ENCODE data around the gene DUSP15.

DNA sequence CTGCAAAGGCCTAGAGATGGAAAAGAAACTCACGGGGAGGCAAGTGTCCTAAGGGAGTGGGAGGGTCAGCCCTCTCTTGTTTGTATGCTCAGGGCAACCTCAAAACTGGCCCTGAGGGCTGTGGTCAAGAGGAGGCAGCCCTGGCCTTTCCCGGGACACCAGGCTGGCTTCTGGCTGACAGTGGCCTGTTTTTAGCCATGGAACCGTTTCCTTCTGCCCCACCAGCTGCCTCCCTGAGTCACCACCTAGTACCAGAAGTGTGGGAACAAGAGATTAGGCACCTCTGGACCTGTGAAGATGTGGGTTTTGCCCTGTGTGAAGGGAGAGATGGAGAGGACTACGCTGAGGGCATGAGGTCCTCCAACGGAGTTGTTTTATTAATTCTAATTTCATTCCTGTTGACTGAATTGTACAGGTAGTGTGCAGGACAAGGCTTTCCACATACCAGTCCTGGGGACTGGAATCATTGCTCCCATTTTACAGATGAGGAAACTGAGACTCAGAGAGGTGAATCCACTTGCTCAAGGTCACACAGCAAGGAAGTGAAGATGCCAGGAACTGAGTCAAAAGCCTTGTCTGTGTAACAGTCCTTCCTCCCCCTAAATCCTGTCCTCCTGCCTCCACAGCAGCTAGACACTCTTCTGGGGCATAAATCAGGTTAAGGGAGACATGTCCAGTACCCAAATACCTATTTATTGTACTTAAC, 30.4 kb downstream of the DUSP15 start:
- TF ChIP-seq MXI1 (conservative IDR thresholded peaks at IDR 0.05; ENCODE audit: poor library complexity, severe bottlenecking) (no peak), REST (IDR thresholded peaks at IDR 0.05; ENCODE audit: borderline replicate concordance) (no peak), CTCF (IDR thresholded peaks at IDR 0.05; ENCODE audit: poor library complexity, severe bottlenecking) (no peak), POLR2AphosphoS5 (IDR thresholded peaks at IDR 0.05) (no peak), SMC3 (conservative IDR thresholded peaks at IDR 0.05; ENCODE audit: poor library complexity) (no peak)
